NK-92 treated with Interleukin-12 subunit alpha and Interleukin-12 subunit beta, amount 100 ng/mL, for 24 hours (cell line): ENCODE measurements around the gene THRAP3.

Experiments used
- DNase-seq: peaks from one replicate; lab custom pipeline; 2025; lab: John Stamatoyannopoulos, UW

The THRAP3 gene

DNA sequence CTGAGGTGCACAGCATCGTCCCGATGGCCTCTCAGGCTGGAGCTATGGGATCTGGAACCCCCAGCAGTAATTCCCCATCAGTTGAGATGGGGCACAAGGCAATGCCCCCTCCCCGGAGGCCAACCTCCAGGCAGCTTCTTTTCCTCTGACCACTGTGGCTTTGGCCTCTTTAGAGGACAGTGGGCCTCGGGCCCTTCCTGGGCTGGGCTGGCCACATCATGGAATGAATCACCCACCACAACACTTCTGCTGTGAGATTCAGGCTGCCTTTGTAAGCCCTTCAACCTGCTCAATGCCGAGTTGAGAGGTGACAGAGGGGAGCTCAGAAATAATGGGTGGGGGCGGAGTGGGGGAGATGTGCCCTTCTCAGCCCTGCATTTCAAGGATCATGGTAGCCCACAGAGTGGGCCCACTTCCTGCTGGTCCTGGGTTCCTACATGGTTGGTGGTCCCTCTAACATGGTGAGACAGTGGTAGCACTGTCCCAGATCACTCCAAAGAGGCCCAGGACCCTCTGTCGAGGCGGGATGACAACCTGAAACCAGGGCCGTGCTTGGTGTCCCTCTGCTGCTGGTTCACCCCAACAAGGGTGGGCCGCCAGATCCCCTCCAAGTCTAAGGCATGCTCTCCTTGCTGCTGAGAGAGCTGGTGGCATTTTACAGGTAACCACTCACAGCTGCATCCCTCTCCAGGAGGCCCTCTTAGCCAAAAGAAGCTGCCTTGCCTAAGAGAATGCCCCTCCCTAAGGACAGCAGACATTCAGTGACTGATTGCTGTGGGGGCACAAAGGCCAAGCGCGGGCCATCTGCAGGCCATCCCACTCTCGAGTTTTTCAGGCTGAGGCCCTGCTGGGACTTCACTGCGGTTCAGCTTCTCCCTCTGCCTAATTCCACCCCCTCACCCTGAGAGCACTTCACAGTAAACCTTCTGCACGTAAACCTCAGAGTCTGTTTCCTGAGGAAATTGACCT, 129.0 kb downstream of the THRAP3 start:
- no peak for DNase-seq

DNA sequence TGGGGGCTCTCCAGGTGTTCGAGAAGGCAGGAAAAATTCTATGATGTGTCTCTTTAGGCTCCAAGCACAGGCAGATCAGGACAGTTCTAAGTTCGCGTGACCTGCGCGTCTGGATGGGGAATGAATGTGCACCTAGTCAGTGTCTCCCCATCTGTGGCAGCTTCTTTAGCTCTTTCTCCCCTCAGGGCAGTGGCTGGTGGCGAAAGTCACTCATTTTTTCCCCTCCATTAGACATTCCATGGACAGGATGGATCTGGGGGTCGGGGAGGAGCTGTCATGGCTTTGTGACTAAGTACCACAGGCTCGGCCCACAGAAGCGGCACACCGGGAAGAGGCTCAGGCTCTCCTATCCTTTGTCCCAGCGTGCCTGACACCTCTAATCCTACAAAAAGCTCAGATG, 130.2 kb downstream of the THRAP3 start:
- DNase-seq, result no peak
